ENCODE data around the gene CERS4.

GRCh38 chr19:8208119-8208921, 850 bp upstream of the CERS4 start:
- TF ChIP-seq CTCF (IDR thresholded peaks at IDR 0.05) (no peak), POLR2A (IDR thresholded peaks at IDR 0.05) (no peak)

Data from vagina (tissue), 2 donors.